ENCODE data around the gene SPRED1.

SPRED1 gene

GRCh38 chr15:38332711-38333110 lies 80.1 kb downstream of the SPRED1 start:
- Histone ChIP-seq H4K20me1 (ENCODE audit: insufficient read depth, low read length, poor library complexity, severe bottlenecking) (no peaks in the 10 kb centered on the region), H3K36me3 (ENCODE audit: insufficient read depth, low read length) (no peaks in the 10 kb centered on the region), H2AFZ (ENCODE audit: low read length) (no peak overlapping the region), H3K4me1 (ENCODE audit: insufficient read depth, low read length, poor library complexity, severe bottlenecking) (peaks cover 4% of the 10 kb centered on the region), H3K27me3 (ENCODE audit: insufficient read depth, low read length, poor library complexity, severe bottlenecking) (no peaks in the 10 kb centered on the region), H3K9me2 (replicated peaks; ENCODE audit: low read depth, low read length) (no peaks in the 10 kb centered on the region), H3K9me3 (ENCODE audit: insufficient read depth, low read depth, low read length) (no peaks in the 10 kb centered on the region), H3K9ac (ENCODE audit: low read depth, low read length, poor library complexity, severe bottlenecking) (no peak overlapping the region), H3F3A (ENCODE audit: low read depth) (no peaks in the 10 kb centered on the region), H3K4me2 (ENCODE audit: low read depth, low read length, poor library complexity, severe bottlenecking) (no peak overlapping the region), H3K4me3 (ENCODE audit: low read length, poor library complexity, severe bottlenecking) (no peak overlapping the region), H3K79me2 (ENCODE audit: insufficient read depth, low read length) (no peaks in the 10 kb centered on the region)
- TF ChIP-seq EZH2phosphoT487 (IDR thresholded peaks at IDR 0.05; ENCODE audit: borderline replicate concordance), result no peak
- TF ChIP-seq CTCF (conservative IDR thresholded peaks at IDR 0.05; ENCODE audit: low read length), result no peak

- Histone ChIP-seq H3F3A (ENCODE audit: low read depth) (no peaks in the 10 kb centered on the region), H4K20me1 (ENCODE audit: insufficient read depth, low read length, poor library complexity, severe bottlenecking) (no peaks in the 10 kb centered on the region), H3K9me3 (ENCODE audit: insufficient read depth, low read depth, low read length) (no peaks in the 10 kb centered on the region), H3K9me2 (replicated peaks; ENCODE audit: low read depth, low read length) (no peaks in the 10 kb centered on the region), H3K79me2 (ENCODE audit: insufficient read depth, low read length) (no peaks in the 10 kb centered on the region), H3K9ac (ENCODE audit: low read depth, low read length, poor library complexity, severe bottlenecking) (no peak overlapping the region), H3K4me2 (ENCODE audit: low read depth, low read length, poor library complexity, severe bottlenecking) (no peak overlapping the region), H3K4me1 (ENCODE audit: insufficient read depth, low read length, poor library complexity, severe bottlenecking) (no peaks in the 10 kb centered on the region), H3K36me3 (ENCODE audit: insufficient read depth, low read length) (no peaks in the 10 kb centered on the region), H2AFZ (ENCODE audit: low read length) (no peak overlapping the region), H3K4me3 (ENCODE audit: low read length, poor library complexity, severe bottlenecking) (no peak overlapping the region), H3K27me3 (ENCODE audit: insufficient read depth, low read length, poor library complexity, severe bottlenecking) (no peaks in the 10 kb centered on the region)
- no peak for TF ChIP-seq CTCF (conservative IDR thresholded peaks at IDR 0.05; ENCODE audit: low read length)
- TF ChIP-seq EZH2phosphoT487 (IDR thresholded peaks at IDR 0.05; ENCODE audit: borderline replicate concordance), result no peak
Observed at GRCh38 chr15:38335116-38335515, 82.5 kb downstream of the SPRED1 start.

GRCh38 chr15:38344351-38344750 lies 91.7 kb downstream of the SPRED1 start:
- no peaks in the 10 kb centered on the region for H3K36me3 ChIP-seq (ENCODE audit: insufficient read depth, low read length)
- H3K79me2 ChIP-seq (ENCODE audit: insufficient read depth, low read length), result no peaks in the 10 kb centered on the region

More at GRCh38 chr15:38344351-38344750, 91.7 kb downstream of the SPRED1 start:
- Histone ChIP-seq H2AFZ (ENCODE audit: low read length) (no peak overlapping the region), H3K27me3 (ENCODE audit: insufficient read depth, low read length, poor library complexity, severe bottlenecking) (no peaks in the 10 kb centered on the region), H3F3A (ENCODE audit: low read depth) (no peaks in the 10 kb centered on the region), H3K4me2 (ENCODE audit: low read depth, low read length, poor library complexity, severe bottlenecking) (no peak overlapping the region), H3K9me3 (ENCODE audit: insufficient read depth, low read depth, low read length) (no peaks in the 10 kb centered on the region), H4K20me1 (ENCODE audit: insufficient read depth, low read length, poor library complexity, severe bottlenecking) (no peaks in the 10 kb centered on the region), H3K9me2 (replicated peaks; ENCODE audit: low read depth, low read length) (no peaks in the 10 kb centered on the region), H3K9ac (ENCODE audit: low read depth, low read length, poor library complexity, severe bottlenecking) (no peak overlapping the region), H3K4me3 (ENCODE audit: low read length, poor library complexity, severe bottlenecking) (no peak overlapping the region), H3K4me1 (ENCODE audit: insufficient read depth, low read length, poor library complexity, severe bottlenecking) (no peaks in the 10 kb centered on the region)
- TF ChIP-seq CTCF (conservative IDR thresholded peaks at IDR 0.05; ENCODE audit: low read length) (no peak), EZH2phosphoT487 (IDR thresholded peaks at IDR 0.05; ENCODE audit: borderline replicate concordance) (no peak)
